ENCODE data around the gene DGKQ. TPM values are rescaled to one million over a fixed set of nuclear protein-coding genes. Genes with fewer than 3 reads are reported as not detected.

Gene DGKQ
- total RNA-seq, 1 donor from 2014 or later = 5.1 TPM

DNA sequence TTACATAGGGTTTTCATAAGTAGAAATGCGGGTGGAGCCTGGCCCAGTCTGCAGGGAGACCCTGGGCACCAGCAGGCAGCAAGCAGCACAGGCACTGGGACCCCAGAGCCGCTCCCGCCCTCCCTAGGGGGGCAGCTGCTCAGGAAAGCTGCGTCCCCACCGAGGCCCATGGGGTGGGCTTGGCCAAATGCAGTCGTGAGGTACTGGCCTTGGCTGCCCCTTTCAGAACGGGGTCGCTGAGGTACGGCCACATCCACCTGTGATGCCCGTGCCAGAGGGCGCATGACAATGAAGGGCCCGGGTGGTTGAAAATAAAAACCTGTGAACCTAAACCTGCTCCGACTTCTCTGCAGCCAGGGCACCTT, 24.5 kb downstream of the DGKQ start:
- Histone ChIP-seq H3F3A (ENCODE audit: low read depth) (peaks cover 4% of the 10 kb centered on the region), H3K4me3 (no peak overlapping the region), H3K36me3 (no peaks in the 10 kb centered on the region), H3K79me2 (ENCODE audit: low read depth) (no peaks in the 10 kb centered on the region), H3K27me3 (peaks cover 6% of the 10 kb centered on the region), H3K9ac (no peak overlapping the region), H3K9me3 (ENCODE audit: low read depth) (no peaks in the 10 kb centered on the region), H3K4me1 (peaks cover 16% of the 10 kb centered on the region), H2AFZ (replicated peaks) (no peak overlapping the region), H3K4me2 (no peak overlapping the region), H4K20me1 (ENCODE audit: low read depth) (no peaks in the 10 kb centered on the region), H3K27ac (no peak overlapping the region)
- TF ChIP-seq EZH2phosphoT487 (IDR thresholded peaks at IDR 0.05) = no peak
- TF ChIP-seq, protein P1, sequence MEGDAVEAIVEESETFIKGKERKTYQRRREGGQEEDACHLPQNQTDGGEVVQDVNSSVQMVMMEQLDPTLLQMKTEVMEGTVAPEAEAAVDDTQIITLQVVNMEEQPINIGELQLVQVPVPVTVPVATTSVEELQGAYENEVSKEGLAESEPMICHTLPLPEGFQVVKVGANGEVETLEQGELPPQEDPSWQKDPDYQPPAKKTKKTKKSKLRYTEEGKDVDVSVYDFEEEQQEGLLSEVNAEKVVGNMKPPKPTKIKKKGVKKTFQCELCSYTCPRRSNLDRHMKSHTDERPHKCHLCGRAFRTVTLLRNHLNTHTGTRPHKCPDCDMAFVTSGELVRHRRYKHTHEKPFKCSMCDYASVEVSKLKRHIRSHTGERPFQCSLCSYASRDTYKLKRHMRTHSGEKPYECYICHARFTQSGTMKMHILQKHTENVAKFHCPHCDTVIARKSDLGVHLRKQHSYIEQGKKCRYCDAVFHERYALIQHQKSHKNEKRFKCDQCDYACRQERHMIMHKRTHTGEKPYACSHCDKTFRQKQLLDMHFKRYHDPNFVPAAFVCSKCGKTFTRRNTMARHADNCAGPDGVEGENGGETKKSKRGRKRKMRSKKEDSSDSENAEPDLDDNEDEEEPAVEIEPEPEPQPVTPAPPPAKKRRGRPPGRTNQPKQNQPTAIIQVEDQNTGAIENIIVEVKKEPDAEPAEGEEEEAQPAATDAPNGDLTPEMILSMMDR (IDR thresholded peaks at IDR 0.05) = no peak
- no peak for TF ChIP-seq EZH2 (IDR thresholded peaks at IDR 0.05)
- Mint-ChIP-seq H3K9me3 (no peaks in the 10 kb centered on the region), H3K27ac (no peak overlapping the region), H3K27me3 (ENCODE audit: insufficient read depth, low read depth) (peaks cover 3% of the 10 kb centered on the region), H3K4me1 (peaks cover 14% of the 10 kb centered on the region), H3K36me3 (no peaks in the 10 kb centered on the region), H3K4me3 (no peak overlapping the region)
- DNase-seq (ENCODE audit: low spot score) = no peak

DNA sequence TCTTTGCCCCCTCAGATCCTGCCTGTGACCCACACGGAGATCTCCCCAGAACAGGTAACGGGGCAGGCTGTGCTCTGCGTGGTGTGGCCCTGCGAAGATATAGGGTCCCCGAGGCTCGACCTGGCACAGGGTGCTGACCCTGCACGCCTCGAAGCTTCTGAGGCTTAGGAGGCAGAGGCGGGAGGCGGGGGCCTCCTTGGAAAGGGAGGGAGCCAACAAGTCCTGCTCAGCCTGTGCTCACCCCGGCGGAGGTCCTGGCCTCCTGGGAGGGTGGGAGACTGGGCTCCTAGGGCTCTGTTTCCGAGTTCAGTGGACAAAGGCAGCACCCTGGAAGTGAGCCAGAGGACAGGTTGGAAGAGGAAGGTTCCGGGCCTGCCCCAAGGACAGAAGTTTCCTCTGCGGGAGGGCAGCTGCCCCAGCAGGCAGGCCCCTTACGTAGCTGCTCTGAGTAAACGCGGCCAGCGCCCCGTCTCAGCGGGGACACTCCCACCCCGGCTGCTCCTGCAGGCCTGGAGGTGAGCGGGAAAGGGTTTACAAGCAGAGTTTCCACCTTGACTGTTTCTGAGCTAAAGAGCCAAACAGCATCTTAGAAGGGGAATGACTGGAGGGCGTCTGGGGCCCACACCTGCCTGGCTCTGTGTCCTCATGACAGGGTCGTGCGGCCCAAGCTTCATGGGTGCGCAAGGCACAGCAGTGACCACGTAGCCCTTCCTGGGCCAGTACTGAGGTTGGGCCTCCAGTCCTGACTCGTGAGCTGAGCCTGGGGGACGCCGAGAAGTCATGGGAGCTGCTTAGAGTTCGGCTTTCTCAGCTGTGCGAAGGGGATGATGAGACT, 25.1 kb downstream of the DGKQ start:
- Mint-ChIP-seq H3K9me3 (no peaks in the 10 kb centered on the region), H3K27me3 (ENCODE audit: insufficient read depth, low read depth) (peaks cover 3% of the 10 kb centered on the region), H3K4me3 (no peak overlapping the region), H3K4me1 (peaks cover 14% of the 10 kb centered on the region), H3K27ac (no peak overlapping the region), H3K36me3 (no peaks in the 10 kb centered on the region)
- H3K9me3 ChIP-seq (ENCODE audit: low read depth) = no peaks in the 10 kb centered on the region
- no peak overlapping the region for H3K4me3 ChIP-seq
- H4K20me1 ChIP-seq (ENCODE audit: low read depth) = no peaks in the 10 kb centered on the region
- peak overlapping the region; percentile 20 for H3K9ac ChIP-seq
- TF ChIP-seq EZH2 (IDR thresholded peaks at IDR 0.05) (no peak), EZH2phosphoT487 (IDR thresholded peaks at IDR 0.05) (no peak)
- TF ChIP-seq, protein P1 (IDR thresholded peaks at IDR 0.05) = no peak
- no peaks in the 10 kb centered on the region for H3K36me3 ChIP-seq
- H3F3A ChIP-seq (ENCODE audit: low read depth) = peaks cover 4% of the 10 kb centered on the region
- no peak overlapping the region for H3K27ac ChIP-seq
- H3K4me2 ChIP-seq = no peak overlapping the region
- no peak overlapping the region for H2AFZ ChIP-seq (replicated peaks)
- H3K27me3 ChIP-seq = peaks cover 6% of the 10 kb centered on the region
- H3K4me1 ChIP-seq = peaks cover 16% of the 10 kb centered on the region
- no peak for DNase-seq (ENCODE audit: low spot score)
- no peaks in the 10 kb centered on the region for H3K79me2 ChIP-seq (ENCODE audit: low read depth)

DNA sequence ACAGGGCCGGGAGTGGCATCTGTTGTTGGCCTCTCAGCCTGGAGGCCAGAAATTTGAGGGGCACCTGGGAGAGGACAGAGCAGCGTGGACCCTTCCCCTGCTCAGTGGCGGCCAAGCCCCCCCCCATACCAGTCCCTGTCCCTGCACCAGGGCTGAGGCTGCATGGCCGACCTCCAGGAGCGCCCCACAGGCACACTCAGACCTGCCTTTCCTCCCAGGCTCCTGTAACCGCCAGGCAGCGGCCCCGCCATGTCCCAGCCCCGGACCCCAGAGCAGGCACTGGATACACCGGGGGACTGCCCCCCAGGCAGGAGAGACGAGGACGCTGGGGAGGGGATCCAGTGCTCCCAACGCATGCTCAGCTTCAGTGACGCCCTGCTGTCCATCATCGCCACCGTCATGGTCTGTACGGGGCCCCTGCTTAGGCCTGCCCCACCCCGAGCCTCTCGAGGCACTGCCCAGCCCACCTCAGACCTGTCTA, 25.8 kb downstream of the DGKQ start:
- Histone ChIP-seq H4K20me1 (ENCODE audit: low read depth) (no peaks in the 10 kb centered on the region), H3F3A (ENCODE audit: low read depth) (peaks cover 4% of the 10 kb centered on the region), H2AFZ (replicated peaks) (no peak overlapping the region), H3K4me2 (no peak overlapping the region), H3K9me3 (ENCODE audit: low read depth) (no peaks in the 10 kb centered on the region), H3K4me3 (no peak overlapping the region), H3K4me1 (peaks cover 16% of the 10 kb centered on the region), H3K27me3 (peaks cover 6% of the 10 kb centered on the region), H3K9ac (no peak overlapping the region), H3K79me2 (ENCODE audit: low read depth) (no peaks in the 10 kb centered on the region), H3K36me3 (no peaks in the 10 kb centered on the region), H3K27ac (no peak overlapping the region)
- H3K27me3 Mint-ChIP-seq (ENCODE audit: insufficient read depth, low read depth) = peaks cover 3% of the 10 kb centered on the region
- DNase-seq (ENCODE audit: low spot score) = no peak
- H3K4me1 Mint-ChIP-seq = peaks cover 14% of the 10 kb centered on the region
- no peak overlapping the region for H3K27ac Mint-ChIP-seq
- TF ChIP-seq EZH2phosphoT487 (IDR thresholded peaks at IDR 0.05) (no peak), EZH2 (IDR thresholded peaks at IDR 0.05) (no peak)
- TF ChIP-seq, protein P1 (IDR thresholded peaks at IDR 0.05) = no peak
- no peak overlapping the region for H3K4me3 Mint-ChIP-seq
- no peaks in the 10 kb centered on the region for H3K36me3 Mint-ChIP-seq
- no peaks in the 10 kb centered on the region for H3K9me3 Mint-ChIP-seq
